T-helper 22 cell (primary cell): Measurements from ENCODE around the gene PRUNE2.
"Not testable (repeated sequence)": the region's sequence is repeated elsewhere in the genome, so short reads cannot be mapped to it uniquely, and the experiment has no call there.

Source experiments
- DNase-seq: peaks from one replicate; pipeline ENCODE4 v3.0.0-alpha.2; 2020; ENCODE audit warnings: low read depth

PRUNE2 gene

DNA sequence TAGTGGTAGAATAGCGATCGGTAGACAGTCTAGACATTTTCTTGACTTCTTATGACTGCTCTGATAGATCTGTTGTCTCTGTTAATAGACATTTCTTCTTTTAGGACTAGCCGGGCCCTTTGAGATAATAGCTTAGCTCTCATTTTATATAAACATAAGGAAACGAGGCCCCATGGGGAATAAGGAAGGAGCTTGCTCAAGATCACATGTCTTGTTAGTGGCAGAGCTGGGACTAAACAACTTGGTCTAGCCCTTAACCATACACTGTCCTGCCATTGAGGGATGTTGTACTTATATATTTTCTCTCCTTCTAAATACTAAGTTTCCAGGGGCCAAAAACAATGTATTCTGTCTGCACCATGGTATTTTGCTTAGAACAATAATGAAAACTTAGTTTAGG is 306.9 kb downstream of the PRUNE2 start:
- DNase-seq: no peak

DNA sequence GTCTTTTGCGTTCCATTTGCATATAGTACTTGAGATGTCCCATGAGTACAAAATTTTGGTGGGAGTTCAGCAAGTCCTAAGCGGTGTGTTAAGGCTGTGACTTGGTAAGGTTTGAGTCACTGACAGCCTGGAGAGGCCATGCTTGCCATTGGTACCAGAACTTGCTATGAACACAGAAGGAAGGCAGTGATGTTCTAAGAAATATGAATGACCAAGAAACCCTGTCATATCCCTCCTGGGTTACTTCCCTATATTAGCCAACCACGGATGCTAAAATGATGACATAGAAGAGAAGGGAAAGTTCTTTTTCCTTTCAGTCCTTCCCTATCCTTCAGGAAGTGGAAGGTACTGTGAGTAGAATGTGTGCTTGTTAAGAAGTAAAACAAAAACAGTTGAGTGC is 310.3 kb downstream of the PRUNE2 start:
- DNase-seq: no peak

DNA sequence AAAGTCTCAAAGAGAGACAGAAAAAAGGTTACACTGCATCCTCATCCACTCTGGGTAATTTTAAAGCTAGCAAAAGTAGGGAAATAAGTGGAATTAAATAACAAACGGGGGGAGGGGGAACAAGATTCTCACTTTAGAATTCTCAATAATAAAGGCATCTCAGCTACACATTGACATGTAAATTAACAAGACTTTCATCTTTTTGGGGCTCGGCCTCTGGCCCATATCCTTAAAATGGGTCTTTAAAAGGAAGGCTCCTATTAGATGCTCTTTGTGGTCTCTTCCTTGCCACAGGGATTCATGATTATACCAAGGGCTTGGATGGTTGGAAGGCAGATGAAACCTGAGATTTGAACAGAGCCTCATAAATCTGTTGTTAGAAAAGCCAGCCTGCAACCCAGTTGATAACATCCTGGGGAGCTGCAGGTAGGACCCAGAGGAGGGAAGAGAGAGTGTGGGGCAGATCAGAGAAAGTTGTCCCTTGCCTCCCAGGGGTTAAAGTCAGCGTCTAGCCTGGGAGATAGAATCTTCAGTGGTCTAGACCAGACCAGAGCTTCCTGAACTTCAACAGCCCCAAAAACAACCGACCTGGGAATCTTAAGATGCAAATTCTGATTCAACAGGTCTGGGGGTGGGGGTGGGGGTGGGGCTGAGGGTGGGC is 311.0 kb downstream of the PRUNE2 start:
- DNase-seq: no peak

DNA sequence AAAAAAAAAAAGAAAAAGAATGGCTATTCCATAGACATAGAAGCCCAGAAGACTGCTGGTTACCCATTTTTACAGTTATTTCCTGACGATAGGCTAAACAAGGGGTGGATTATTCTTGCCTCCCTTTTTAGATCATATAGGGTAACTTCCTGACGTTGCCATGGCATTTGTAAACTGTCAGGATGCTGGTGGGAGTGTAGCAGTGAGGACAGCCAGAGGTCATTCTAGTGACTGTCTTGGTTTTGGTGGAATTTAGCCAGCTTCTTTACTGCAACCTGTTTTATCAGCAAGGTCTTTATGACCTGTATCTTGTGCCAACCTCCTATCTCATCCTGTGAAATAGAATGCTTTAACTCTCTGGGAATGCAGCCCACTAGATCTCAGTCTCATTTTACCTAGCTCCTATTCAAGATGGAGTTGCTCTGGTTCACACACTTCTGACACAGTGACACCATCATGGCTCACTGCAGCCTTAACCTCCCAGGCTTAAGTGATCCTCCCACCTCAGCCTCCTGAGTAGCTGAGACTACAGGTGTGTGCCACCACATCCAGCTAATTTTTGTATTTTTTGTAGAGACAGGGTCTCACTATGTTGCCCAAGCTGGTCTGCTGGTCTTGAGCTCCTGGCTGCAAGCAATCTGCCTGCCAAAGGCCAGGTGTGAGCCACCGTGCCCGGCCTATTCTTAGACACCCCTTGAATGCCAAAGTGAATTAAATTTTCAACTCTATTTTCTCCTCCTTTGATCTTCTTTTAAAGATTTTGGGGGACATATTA is 311.8 kb downstream of the PRUNE2 start:
- not testable (repeated sequence) for DNase-seq

DNA sequence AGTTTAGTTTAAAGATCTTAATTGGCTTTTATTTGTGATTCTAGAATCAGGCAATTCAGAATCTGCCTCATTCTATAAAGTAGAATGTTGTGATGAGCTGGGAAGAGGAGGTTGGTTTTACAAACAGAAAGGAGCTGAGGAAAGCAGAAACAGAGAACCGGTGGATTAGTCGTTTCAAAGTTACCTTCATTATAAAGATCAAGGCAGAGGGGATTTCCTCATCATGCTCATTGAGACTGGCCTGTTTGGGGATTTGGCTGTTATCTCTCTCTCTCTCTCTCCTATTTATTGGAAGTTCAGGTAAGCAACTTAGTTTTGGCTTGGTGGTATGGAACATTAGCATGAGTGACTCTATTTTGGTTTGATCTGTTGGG is 313.0 kb downstream of the PRUNE2 start:
- no peak for DNase-seq

DNA sequence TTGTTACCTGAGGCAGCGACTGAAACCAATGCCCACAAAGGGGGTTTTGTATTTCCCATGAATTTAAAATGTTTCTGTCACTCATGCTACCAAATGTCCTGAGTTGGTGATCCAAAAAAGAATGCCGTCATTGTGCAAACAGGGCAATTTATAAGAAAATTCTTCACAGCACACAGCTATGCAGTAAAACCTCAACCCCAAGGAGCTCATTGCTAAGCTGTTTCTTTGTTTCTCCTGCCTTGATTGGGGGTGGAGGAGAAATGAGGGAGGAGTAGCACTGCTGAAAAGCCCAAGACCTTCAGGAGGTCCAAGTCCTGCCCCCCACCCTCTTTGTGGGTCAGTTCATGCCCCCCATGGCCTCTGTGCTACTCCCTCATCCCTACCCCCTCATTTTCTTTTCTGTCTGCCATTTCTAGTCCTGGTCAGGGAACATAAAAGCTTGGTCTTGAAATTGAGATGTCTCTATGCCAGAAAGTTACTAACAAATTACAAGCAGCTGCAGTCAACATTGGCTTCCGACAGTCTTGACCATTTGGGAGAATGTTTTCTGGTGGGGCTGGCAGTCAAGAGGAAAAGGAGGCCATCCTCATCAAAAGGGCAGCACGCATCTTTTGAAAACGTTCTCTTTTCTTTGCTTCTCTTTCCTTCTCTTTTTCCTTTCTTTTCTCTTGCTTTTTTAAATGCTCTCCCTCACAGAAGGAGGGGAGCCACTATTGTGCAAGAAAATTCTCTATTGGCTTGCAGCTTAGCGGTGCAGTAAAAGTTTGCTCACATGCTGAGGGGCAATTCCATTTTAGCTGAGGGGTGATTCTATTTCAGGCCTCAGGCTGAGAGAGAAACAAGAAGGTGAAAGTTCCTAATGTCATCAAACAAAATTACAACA is 313.6 kb downstream of the PRUNE2 start:
- DNase-seq: no peak

DNA sequence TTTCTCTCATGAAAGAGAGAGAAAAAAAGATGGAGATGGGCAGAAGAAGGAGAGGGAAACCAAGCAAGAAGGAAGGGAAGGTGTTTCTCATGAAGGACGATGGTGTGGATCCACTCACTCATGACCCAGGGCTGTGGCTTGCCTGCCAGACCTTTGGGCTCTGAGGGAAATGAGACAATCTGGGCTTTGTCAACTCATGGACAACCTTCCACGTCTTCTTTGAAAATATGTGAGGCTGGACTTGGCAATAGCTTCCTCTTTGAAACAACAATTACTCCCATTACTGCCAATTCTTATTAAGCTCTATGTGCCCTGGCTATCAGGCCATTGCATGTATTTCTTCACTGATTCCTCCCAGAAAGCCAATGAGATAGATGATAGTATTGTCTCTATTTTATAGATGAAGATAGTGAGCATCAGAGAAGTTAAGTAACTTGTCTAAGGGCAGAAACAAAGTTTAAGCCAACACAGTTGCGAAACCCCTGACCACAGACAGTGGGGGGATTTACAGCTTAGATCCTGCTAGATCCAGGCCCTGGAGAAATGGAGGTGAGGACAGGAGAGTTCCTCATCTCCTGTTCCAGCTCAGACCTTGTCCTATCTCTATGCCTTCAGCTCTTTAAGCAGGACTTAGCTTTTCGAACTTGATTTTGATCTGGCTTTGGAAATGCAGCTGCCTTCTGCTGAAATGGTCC is 314.5 kb downstream of the PRUNE2 start:
- DNase-seq: no peak

DNA sequence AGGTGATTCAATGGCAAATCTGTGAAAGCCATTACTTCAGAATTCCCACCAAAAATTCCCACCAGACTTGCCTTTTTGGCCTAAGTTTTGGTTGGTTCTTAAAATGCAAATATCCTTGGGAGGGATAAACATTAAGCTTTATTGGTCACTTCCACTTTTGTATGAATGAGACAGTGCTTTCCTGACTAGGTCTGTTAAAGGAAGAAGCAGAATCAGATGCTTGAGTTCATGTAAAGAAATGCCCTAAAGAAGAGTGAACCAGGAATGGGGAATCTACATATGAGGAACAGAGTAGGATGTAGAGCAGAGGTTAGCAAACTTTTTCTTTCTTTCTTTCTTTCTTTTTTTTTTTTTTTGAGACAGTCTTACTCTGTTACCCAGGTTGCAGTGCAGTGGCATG is 317.6 kb downstream of the PRUNE2 start:
- no peak for DNase-seq

DNA sequence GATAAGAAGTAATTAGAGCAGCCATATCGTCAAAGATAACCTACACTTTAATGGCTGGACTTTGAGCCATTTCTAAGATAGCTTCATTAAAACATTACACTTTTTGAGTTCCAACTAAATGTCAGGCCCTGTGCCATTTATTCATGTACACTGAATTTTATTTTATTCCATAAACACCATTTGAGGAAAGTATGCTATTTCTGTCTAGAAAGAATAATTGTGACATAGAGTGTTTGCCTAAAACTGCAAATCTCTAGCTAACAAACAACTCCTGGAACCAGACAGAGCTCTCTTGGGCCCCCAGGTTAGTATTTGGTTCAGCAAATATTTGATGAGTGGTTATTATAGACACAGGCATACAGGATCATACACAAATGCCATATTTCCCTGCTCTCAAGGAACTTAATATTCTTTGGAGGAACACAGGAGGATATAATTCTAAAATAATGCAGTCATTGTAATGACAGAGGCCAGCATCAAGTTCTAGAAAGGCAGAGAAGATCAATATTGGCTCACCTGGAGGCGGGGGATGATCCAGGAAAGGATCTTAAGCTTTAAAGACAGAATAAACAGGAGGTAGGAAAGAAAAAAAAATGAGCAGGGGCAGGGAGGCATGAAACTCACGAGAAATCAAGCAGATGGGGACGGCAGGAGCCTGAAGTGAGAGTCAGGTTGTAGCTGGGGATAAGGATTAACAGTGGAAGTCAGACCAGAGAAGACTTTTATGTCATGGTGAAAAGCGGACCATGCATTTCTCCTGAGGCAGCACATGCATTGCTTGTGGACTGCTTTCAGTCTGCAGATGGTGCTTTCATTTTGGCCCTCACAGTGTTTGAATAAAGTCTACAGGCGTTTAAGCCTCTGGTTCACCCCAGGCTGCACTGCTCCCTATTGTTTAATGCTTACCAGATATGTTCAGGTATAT is 319.3 kb downstream of the PRUNE2 start:
- DNase-seq: no peak

DNA sequence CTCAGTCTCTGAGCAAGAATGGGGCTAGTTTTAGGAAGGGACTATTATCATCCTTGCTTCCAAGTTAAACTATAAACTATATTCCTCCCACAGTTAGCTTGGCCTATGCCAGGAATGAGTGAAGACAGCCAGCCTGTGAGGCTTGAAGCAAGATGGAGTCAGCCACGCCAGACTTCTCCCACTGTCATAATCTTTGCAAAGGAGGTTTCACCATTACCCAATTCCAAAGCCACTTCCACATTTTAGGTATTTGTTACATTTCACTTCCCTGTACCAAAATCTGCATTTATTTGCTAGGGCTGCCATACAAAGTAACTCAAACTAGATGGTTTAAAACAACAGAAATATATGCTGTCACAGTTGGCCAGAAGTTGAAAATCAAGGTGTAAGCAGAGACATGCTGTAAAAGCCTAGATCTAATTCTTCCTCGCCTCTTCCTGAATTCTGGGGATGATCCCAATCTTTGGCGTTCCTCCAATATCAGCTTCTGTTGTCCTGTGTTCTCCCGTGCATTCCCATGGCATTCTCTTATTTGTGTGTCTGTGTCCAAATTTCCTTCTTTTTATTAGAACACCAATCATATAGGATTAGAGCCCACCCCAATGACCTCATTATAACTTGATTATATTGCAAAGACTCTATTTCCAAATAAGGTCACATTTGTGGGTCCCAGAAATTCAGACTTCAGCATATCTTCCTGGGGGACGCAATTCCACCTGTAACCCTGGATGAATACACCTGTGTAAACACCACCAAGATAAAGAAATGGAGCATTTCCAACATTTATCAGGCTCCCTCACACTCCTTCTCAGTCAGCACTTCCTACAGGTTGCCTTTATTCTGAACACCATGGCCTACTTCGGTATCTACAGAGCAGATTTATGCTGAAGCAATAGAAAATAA is 320.2 kb downstream of the PRUNE2 start:
- no peak for DNase-seq

DNA sequence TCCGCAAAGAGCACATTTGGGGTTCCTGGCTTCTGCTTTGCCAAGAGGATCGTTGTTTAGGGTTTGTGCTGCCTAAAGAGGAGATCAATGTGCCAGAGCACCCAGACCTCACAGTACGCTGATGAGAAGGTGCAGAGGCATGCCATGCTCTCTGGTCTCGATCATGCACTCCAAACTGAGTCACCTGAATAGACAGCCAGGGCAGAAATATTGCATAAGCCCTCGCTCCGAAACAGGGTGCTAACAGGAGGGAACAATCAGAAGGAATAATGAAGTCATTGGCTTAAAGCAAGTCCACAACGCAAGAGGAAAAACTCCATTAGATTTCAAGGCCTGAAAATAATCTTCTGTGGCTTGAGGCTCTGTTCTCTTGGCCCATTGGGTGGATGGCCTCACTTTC is 322.7 kb downstream of the PRUNE2 start:
- DNase-seq: no peak

DNA sequence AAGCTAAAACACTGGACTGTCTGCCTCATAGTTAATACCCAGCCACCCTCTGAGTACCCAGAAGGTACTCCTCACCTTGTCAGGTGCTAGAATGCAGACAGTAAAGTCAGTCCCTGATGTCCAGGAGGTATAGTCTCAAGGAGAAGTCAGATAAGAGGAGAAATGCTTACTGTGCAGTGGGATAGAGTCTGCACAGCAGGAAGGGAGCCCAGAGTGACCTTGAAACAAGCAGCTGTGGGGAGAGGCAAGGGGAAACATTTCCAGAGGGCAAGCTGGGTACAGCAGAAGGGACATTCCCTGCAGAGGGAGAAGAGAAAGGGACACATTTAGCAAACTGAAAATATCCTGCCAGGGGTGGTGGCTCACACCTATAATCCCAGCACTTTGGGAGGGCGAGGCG is 324.2 kb downstream of the PRUNE2 start:
- DNase-seq: no peak

DNA sequence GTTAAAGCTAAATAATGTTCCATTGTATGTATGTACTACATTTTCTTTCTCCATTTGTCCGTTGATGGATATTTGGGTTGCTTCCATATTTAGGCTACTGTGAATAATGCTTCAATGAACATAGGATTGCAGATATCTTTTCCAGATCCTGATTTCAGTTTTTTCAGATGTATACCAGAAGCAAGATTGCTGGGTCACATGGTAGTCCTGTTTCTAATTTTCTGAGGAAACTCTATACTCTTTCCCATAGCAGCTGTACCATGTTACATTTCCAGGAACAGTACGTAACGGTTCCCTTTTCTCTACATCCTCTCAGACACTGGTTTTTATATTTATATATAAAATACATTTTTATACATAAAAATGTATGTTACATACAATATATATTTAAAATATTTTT is 325.1 kb downstream of the PRUNE2 start:
- DNase-seq: no peak

DNA sequence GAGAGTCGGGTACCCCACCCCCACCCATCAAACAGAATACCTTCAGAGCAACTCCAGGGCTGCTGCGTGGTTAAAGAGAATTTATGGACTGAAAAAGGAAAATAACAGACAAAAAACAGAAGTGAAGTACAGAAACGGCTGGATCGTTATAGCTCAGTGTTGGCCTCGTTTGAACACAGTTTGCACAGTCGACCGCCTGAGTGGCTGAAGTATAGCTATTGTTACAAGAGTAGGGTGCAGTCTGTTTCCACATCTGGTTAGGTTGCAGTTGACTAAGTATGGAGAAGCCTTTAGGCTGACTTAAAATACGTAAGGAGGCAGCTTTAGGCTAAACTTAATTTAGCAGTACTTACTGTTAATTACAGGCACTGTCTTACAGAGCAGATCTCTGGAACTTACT is 325.7 kb downstream of the PRUNE2 start:
- DNase-seq: no peak

DNA sequence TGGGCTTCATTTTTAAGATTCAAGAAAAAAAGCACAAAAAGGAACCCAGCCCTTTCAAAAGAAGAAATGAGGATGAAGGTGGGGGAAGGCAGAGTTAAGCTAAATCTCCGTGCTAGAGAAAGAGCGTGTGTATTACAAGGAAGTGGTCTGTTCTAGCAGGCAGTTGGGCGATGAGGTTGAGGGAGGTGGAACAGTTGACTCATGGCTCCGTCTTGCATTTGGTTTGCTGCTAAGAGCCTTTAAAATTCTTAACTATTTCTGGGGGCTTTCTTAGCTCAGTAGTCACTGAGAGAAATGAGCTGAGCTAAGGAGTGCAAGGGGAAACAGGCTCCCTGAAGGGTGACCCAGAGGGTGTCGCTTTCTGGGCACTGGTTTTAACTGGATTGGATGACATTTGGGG is 329.6 kb downstream of the PRUNE2 start:
- DNase-seq: no peak

DNA sequence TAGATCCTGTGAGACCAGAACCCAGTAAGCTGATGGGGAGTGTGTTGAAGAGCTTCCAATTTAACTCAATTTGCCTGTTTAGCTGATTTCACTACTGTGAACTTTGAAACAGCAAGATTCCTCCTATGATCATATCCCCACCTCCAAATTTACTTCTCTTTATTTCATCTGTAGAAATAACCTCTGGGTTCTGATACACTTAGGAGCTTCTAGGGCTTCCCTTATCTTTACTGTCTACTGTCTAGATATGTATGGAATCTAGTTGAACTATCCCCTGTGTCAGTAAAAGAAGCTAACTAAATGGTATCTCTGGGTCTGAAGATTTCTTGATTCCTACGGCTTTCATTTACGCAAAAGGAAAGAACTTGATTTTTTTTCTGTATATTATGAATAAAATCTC is 330.2 kb downstream of the PRUNE2 start:
- no peak for DNase-seq

DNA sequence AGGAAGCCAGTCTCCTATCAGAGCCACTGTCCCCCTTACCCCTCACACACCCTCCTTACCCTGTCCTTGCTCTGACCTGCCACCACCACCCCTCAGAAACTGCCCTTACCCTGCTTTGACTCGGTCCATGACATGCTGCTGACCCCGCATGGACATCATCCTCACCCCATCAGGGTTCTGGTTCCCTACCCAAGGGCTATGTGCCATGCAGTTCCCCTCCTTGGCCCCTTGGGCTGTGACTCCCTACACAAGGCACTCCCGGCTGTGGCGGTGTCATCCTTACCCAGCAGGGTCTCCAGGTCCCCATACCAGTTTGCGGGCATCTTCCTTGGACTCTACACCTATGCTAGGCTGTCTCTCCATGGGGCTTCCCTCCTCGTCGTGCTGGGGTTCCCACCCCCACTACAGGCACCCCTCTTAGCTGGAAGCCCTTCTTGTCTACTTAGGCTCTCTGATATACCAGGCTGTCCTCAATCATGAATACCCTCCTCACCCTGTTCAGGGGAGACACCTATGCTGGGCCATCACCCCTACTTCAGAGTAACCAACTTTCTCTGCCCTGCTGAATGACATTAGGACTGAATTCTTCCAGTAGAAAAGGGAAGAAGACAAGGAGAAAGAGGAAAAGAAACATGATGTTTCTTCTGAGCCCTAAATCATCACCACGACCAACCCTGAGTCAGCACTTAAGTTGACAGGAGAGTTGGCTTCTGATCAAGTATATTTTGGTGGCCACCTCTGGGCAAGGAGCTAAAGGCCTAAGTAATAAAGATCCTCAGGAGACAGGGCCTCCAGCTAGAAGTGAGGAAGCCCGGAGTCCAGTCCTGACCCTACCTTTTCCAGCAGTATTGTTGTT is 331.8 kb downstream of the PRUNE2 start:
- no peak for DNase-seq

DNA sequence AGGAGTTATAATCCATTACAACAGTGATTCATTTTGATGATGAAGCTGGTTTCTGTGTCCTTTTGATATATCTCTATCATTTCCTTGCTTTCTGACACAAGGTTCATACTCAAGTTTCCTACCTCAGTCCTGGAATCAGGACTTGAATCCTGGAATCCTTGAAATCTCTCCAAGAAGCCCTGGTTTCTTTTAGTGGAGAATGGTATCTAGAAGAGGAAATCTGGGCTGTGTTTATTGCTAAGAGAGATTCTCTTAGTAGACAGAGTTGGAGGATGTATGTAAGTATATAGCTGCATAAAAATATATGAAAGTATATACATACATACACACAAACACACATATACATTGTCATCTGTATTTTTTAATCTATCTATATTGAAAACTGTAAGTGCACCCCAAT is 332.5 kb downstream of the PRUNE2 start:
- DNase-seq: no peak

DNA sequence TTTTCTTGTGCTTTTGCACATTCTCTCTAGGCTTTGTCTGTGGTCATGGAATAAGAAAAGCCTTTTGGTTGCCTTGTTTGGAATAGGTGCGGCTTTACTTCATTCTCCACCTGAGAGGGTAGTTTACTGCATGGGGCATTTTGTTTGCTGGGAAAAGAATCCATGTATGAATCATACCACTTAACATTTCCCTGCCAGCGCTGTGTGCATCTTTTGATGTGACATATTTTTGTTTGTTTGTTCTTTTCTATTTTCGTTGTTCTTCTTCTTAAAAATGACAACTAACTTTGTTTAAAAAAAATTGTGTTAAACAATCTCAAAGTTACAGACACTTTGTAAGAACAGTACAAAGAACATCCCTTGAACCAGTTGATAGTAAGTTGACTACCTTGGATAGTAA is 333.8 kb downstream of the PRUNE2 start:
- DNase-seq: no peak
